HepG2 (cell line): ENCODE measurements around the gene RFX6. TPM values are rescaled to one million over a fixed set of nuclear protein-coding genes. Genes with fewer than 3 reads are reported as not detected.

ENCODE experiments used
- ATAC-seq: fragments of 200-7000 bp; cut with Tn5 transposase; 3 replicates; pipeline ENCODE4 v1.9.1; 2020; ENCODE audit warnings: mild to moderate bottlenecking, moderate library complexity
- BruUV-seq: library from RNA; stranded (reverse); fragments of 400-500 nt; replicated peaks from 2 replicates; lab custom pipeline; 2021; lab: Mats Ljungman, UMichigan
- CTCF ChIA-PET: fragments of 300-600 bp; formaldehyde crosslinking; extraction: SDS; loops from one replicate; lab custom pipeline; 2021; ENCODE audit warnings: low total read pairs, inconsistent platforms, low intra/inter-chr PET ratio; lab: Yijun Ruan, JAX
- POLR2A ChIA-PET: fragments of 350-600 bp; sonication (Branson Sonifier 250); formaldehyde crosslinking; loops from one replicate; lab custom pipeline; 2020; ENCODE audit warnings: antibody characterized with exemption, inconsistent platforms; lab: Yijun Ruan, JAX
- DNase-seq: peaks from one replicate; pipeline ENCODE4 v3.0.0-alpha.2; 2015; ENCODE audit warnings: low spot score
- FAIRE-seq: peaks from 3 replicates; lab custom pipeline; 2011; peaks lifted over from hg19 to GRCh38; lab: Jason Lieb, UNC
- H2AFZ ChIP-seq: one replicate; pipeline ENCODE4 v1.6.1; 2011; ENCODE audit warnings: low read length, inconsistent platforms
- H3K27ac ChIP-seq: fragments of 300-600 bp; 3 replicates; pipeline ENCODE4 v1.8.0; 2011; ENCODE audit warnings: mixed run types, mild to moderate bottlenecking, mixed read lengths, low read length, inconsistent platforms; ENCODE audit not compliant: insufficient read depth; ENCODE audit errors: extremely low read length
- H3K27me3 ChIP-seq, 2 experiments: fragments of 200-600 bp in 1 of 2; 2 replicates in 1 of 2; 3 replicates in 1 of 2; pipeline versions ENCODE4 v1.6.0 to v1.8.0; 2011; ENCODE audit warnings: low read length in 2 of 2, mild to moderate bottlenecking in 2 of 2, moderate library complexity in 2 of 2, inconsistent platforms in 1 of 2; ENCODE audit not compliant: insufficient read depth in 2 of 2, control insufficient read depth in 1 of 2
- H3K36me3 ChIP-seq, 2 experiments: fragments of 200-600 bp in 1 of 2; replicated peaks in 1 of 2; 2 replicates in 1 of 2; 3 replicates in 1 of 2; pipeline versions ENCODE4 v1.5.1 to v1.8.0; 2011; ENCODE audit warnings: low read length in 2 of 2, inconsistent platforms in 1 of 2; ENCODE audit not compliant: insufficient read depth in 2 of 2, control insufficient read depth in 1 of 2
- H3K4me1 ChIP-seq: 2 replicates; pipeline ENCODE4 v1.5.1; 2012; ENCODE audit warnings: low read length, inconsistent platforms; ENCODE audit not compliant: insufficient read depth
- H3K4me2 ChIP-seq: 2 replicates; pipeline ENCODE4 v1.6.0; 2011; ENCODE audit warnings: low read depth, low read length, inconsistent platforms
- H3K4me3 ChIP-seq, 3 experiments: fragments of 200-600 bp in 1 of 3; sonication (generic), shearing (Covaris generic) in 1 of 3; replicated peaks in 1 of 3; 2 replicates each; pipeline ENCODE4 v1.5.1; 2011 to 2016; ENCODE audit warnings: low read length in 3 of 3, inconsistent platforms in 2 of 3, low read depth in 2 of 3, mild to moderate bottlenecking in 2 of 3, control low read depth in 1 of 3, mixed read lengths in 1 of 3; ENCODE audit not compliant: insufficient read depth in 1 of 3
- H3K79me2 ChIP-seq: one replicate; pipeline ENCODE4 v1.6.1; 2011; ENCODE audit warnings: low read length, inconsistent platforms; ENCODE audit not compliant: insufficient read depth
- H3K9ac ChIP-seq: 2 replicates; pipeline ENCODE4 v1.6.0; 2011; ENCODE audit warnings: mild to moderate bottlenecking, low read depth, low read length, inconsistent platforms; ENCODE audit not compliant: insufficient read depth
- H3K9me3 ChIP-seq: 2 replicates; pipeline ENCODE4 v1.5.1; 2012; ENCODE audit warnings: mild to moderate bottlenecking, low read length
- H4K20me1 ChIP-seq: 2 replicates; pipeline ENCODE4 v1.6.0; 2011; ENCODE audit warnings: inconsistent platforms, mild to moderate bottlenecking, low read length, moderate library complexity; ENCODE audit not compliant: insufficient read depth
- ATF7-NPFF ChIP-seq: sonication (generic); formaldehyde crosslinking; IDR thresholded peaks from 2 replicates; pipeline ENCODE4 v1.8.1; 2023; ENCODE audit warnings: mild to moderate bottlenecking, low read depth, missing genetic modification reagents, moderate library complexity
- CCDC6 ChIP-seq: sonication (generic); formaldehyde crosslinking; IDR thresholded peaks from 2 replicates; pipeline ENCODE4 v1.8.1; 2022; ENCODE audit warnings: mild to moderate bottlenecking, missing genetic modification reagents, moderate library complexity
- EZH2 ChIP-seq: conservative IDR thresholded peaks from 2 replicates; pipeline ENCODE4 v1.6.1; 2012; ENCODE audit warnings: mild to moderate bottlenecking, low read depth, low read length, moderate library complexity
- MAFK ChIP-seq, 2 experiments: IDR thresholded peaks in 1 of 2; conservative IDR thresholded peaks in 1 of 2; 2 replicates each; pipeline ENCODE4 v1.6.1; 2011; ENCODE audit warnings: improper control_type of control experiment in 2 of 2, low read length in 2 of 2
- MYNN ChIP-seq: sonication (generic); formaldehyde crosslinking; IDR thresholded peaks from 2 replicates; pipeline ENCODE4 v1.4.0; 2020; ENCODE audit warnings: mild to moderate bottlenecking, low read depth, missing genetic modification reagents
- SAFB2 ChIP-seq: sonication (generic); formaldehyde crosslinking; IDR thresholded peaks from 2 replicates; pipeline ENCODE4 v1.5.1; 2020; ENCODE audit warnings: missing genetic modification reagents, low read depth, mild to moderate bottlenecking, borderline replicate concordance
- ZBED4 ChIP-seq: sonication (generic); formaldehyde crosslinking; IDR thresholded peaks from 2 replicates; pipeline ENCODE4 v1.4.0; 2020; ENCODE audit warnings: missing genetic modification reagents, borderline replicate concordance
- ZNF264 ChIP-seq: sonication (generic); formaldehyde crosslinking; IDR thresholded peaks from 2 replicates; pipeline ENCODE4 v1.4.0; 2020; ENCODE audit warnings: missing genetic modification reagents
- ZNF431 ChIP-seq: sonication (generic); formaldehyde crosslinking; IDR thresholded peaks from 2 replicates; pipeline ENCODE4 v1.9.0; 2022; ENCODE audit warnings: missing genetic modification reagents, low read depth, mild to moderate bottlenecking, borderline replicate concordance
- ZNF746 ChIP-seq: sonication (generic); formaldehyde crosslinking; IDR thresholded peaks from 2 replicates; pipeline ENCODE4 v1.8.0; 2022; ENCODE audit warnings: mild to moderate bottlenecking, missing genetic modification reagents
- ZSCAN20 ChIP-seq: sonication (generic); formaldehyde crosslinking; IDR thresholded peaks from 2 replicates; pipeline ENCODE4 v1.4.0; 2020; ENCODE audit warnings: missing genetic modification reagents, mild to moderate bottlenecking, borderline replicate concordance
- WGBS: methylation state at CpG from one replicate; pipeline ENCODE4 v1.1.6; 2017; ENCODE audit warnings: low lambda C conversion rate; 5-methylcytosine and 5-hydroxymethylcytosine counted together
- in situ Hi-C: cut with HindIII; loops from 2 replicates; pipeline ENCODE4 v1.10.0; 2017; ENCODE audit warnings: low pct_unique_long_range_greater_than_20kb; ENCODE audit not compliant: extremely low pct_ligation_motif_present
- intact Hi-C: fragments of 100-400 bp; cut with micrococcal nuclease; formaldehyde crosslinking; loops from one replicate; pipeline ENCODE4 v1.10.0; 2022; ENCODE audit not compliant: unreplicated experiment
- polyA plus RNA-seq, 8 experiments: library from polyadenylated mRNA; depleted of rRNA in 3 of 8; stranded (reverse) in 7 of 8; unstranded in 1 of 8; fragments of >200 nt; fragmentation: Illumina TruSeq in 4 of 8; extraction: Trizol in 4 of 8; gene quantifications; 2 replicates each; pipeline versions ENCODE4 v1.2.1 to v1.2.3, GENCODE V29; 2011 to 2016; ENCODE audit warnings: low read depth in 4 of 8, missing spikeins in 1 of 8, mixed read lengths in 1 of 8; ENCODE audit not compliant: insufficient read depth in 1 of 8
- total RNA-seq, 5 experiments: library from RNA; depleted of rRNA; stranded (reverse); fragments of >200 nt; fragmentation: Illumina TruSeq; extraction: Trizol; gene quantifications; 2 replicates each; pipeline ENCODE4 v1.2.3, GENCODE V29; 2016; ENCODE audit warnings: low read depth in 1 of 5
- TF ChIP-seq, protein P1 (sequence below): sonication (generic); formaldehyde crosslinking; IDR thresholded peaks from 2 replicates; pipeline ENCODE4 v1.4.0; 2020; ENCODE audit warnings: missing genetic modification reagents, borderline replicate concordance
- TF ChIP-seq, protein P2 (sequence below), 2 experiments: fragments of 450-650 bp in 1 of 2; sonication (generic) in 1 of 2; formaldehyde crosslinking; IDR thresholded peaks; 2 replicates each; pipeline versions ENCODE4 v1.5.0 to v1.8.0; 2020 to 2022; ENCODE audit warnings: mild to moderate bottlenecking in 1 of 2, missing genetic modification reagents in 1 of 2

RFX6 gene
- total and polyA plus RNA-seq, 2 of the 13 experiments (the other 11 are each of a cell fraction or from before 2014, with no cell fraction given), result 0.04 TPM; not detected in 1

GRCh38 chr6:116938305-116938704 lies 61.3 kb downstream of the RFX6 start:
- Histone ChIP-seq H3K27ac (no peak overlapping the region), H4K20me1 (no peaks in the 10 kb centered on the region), H3K4me3 (no peak overlapping the region), H3K9ac (no peak overlapping the region), H3K27me3 (no peaks in the 10 kb centered on the region), H2AFZ (no peak overlapping the region), H3K36me3 (no peaks in the 10 kb centered on the region), H3K79me2 (no peaks in the 10 kb centered on the region), H3K9me3 (no peaks in the 10 kb centered on the region), H3K4me1 (no peaks in the 10 kb centered on the region), H3K4me2 (no peak overlapping the region)
- CTCF ChIA-PET, result no interaction called here
- POLR2A ChIA-PET, result no interaction called here
- FAIRE-seq, result no peak
- no peak for DNase-seq
- in situ Hi-C loops, result no loop called here
- no TSS peak for BruUV-seq
- WGBS, result 56% methylated on average over 8 of the region's 8 CpGs
- no peak for ATAC-seq
- TF ChIP-seq MAFK (conservative IDR thresholded peaks at IDR 0.05 in 1 of 2, IDR thresholded peaks at IDR 0.05 in 1 of 2; ENCODE audit: low read length in 2 of 2) (no peak), ATF7-NPFF (no peak), ZBED4 (CRISPR knock-in tag) (no peak), EZH2 (no peak), ZSCAN20 (CRISPR knock-in tag) (no peak), CCDC6 (CRISPR knock-in tag) (no peak), MYNN (CRISPR knock-in tag) (no peak), SAFB2 (CRISPR knock-in tag) (no peak), ZNF264 (CRISPR knock-in tag) (no peak), ZNF431 (CRISPR knock-in tag) (no peak), ZNF746 (no peak)
- TF ChIP-seq, protein P1, sequence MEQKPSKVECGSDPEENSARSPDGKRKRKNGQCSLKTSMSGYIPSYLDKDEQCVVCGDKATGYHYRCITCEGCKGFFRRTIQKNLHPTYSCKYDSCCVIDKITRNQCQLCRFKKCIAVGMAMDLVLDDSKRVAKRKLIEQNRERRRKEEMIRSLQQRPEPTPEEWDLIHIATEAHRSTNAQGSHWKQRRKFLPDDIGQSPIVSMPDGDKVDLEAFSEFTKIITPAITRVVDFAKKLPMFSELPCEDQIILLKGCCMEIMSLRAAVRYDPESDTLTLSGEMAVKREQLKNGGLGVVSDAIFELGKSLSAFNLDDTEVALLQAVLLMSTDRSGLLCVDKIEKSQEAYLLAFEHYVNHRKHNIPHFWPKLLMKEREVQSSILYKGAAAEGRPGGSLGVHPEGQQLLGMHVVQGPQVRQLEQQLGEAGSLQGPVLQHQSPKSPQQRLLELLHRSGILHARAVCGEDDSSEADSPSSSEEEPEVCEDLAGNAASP (CRISPR knock-in tag), result no peak
- TF ChIP-seq, protein P2, sequence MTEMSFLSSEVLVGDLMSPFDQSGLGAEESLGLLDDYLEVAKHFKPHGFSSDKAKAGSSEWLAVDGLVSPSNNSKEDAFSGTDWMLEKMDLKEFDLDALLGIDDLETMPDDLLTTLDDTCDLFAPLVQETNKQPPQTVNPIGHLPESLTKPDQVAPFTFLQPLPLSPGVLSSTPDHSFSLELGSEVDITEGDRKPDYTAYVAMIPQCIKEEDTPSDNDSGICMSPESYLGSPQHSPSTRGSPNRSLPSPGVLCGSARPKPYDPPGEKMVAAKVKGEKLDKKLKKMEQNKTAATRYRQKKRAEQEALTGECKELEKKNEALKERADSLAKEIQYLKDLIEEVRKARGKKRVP (CRISPR knock-in tag; IDR thresholded peaks at IDR 0.05), result no peak
- intact Hi-C loops, result no loop called here
